Measurements from ENCODE around the gene CADM2. TPM values are rescaled to one million over a fixed set of nuclear protein-coding genes. Genes with fewer than 3 reads are reported as not detected.

Gene CADM2
- total RNA-seq, 1 donor from 2014 or later, result 4.3 TPM

GRCh38 chr3:85912980-85913379 lies 954.2 kb downstream of the CADM2 start:
- no peaks in the 10 kb centered on the region for H3K27me3 ChIP-seq (ENCODE audit: low read depth)
- H3K4me1 ChIP-seq, result no peaks in the 10 kb centered on the region
- peaks cover 8% of the 10 kb centered on the region for H3K9me3 ChIP-seq (replicated peaks)
- TF ChIP-seq CTCF (IDR thresholded peaks at IDR 0.05; ENCODE audit: borderline replicate concordance), result no peak
- no peak overlapping the region for H3K27ac ChIP-seq (replicated peaks)
- intact Hi-C loops (cut with micrococcal nuclease), result no loop called here
- no peaks in the 10 kb centered on the region for H3K36me3 ChIP-seq
- no peak for DNase-seq
- no peak overlapping the region for H3K4me3 ChIP-seq

GRCh38 chr3:85922374-85922773 lies 963.6 kb downstream of the CADM2 start:
- no peaks in the 10 kb centered on the region for H3K4me1 ChIP-seq
- no peak for TF ChIP-seq CTCF (IDR thresholded peaks at IDR 0.05; ENCODE audit: borderline replicate concordance)
- no peaks in the 10 kb centered on the region for H3K36me3 ChIP-seq
- H3K4me3 ChIP-seq, result no peak overlapping the region
- no peak for DNase-seq
- H3K27me3 ChIP-seq (ENCODE audit: low read depth), result no peaks in the 10 kb centered on the region
- no peak overlapping the region for H3K27ac ChIP-seq (replicated peaks)
- no peaks in the 10 kb centered on the region for H3K9me3 ChIP-seq (replicated peaks)
- intact Hi-C loops (cut with micrococcal nuclease), result no loop called here

GRCh38 chr3:85930718-85931117 lies 971.9 kb downstream of the CADM2 start:
- H3K36me3 ChIP-seq, result no peaks in the 10 kb centered on the region
- no peak for TF ChIP-seq CTCF (IDR thresholded peaks at IDR 0.05; ENCODE audit: borderline replicate concordance)
- no peaks in the 10 kb centered on the region for H3K27me3 ChIP-seq (ENCODE audit: low read depth)
- no peak for DNase-seq
- H3K27ac ChIP-seq (replicated peaks), result no peak overlapping the region
- H3K4me1 ChIP-seq, result no peaks in the 10 kb centered on the region
- H3K4me3 ChIP-seq, result no peak overlapping the region
- H3K9me3 ChIP-seq (replicated peaks), result no peaks in the 10 kb centered on the region
- intact Hi-C loops (cut with micrococcal nuclease), result no loop called here

GRCh38 chr3:85933326-85933725 lies 974.5 kb downstream of the CADM2 start:
- no peaks in the 10 kb centered on the region for H3K4me1 ChIP-seq
- intact Hi-C loops (cut with micrococcal nuclease), result no loop called here
- H3K27ac ChIP-seq (replicated peaks), result no peak overlapping the region
- H3K36me3 ChIP-seq, result no peaks in the 10 kb centered on the region
- no peak for TF ChIP-seq CTCF (IDR thresholded peaks at IDR 0.05; ENCODE audit: borderline replicate concordance)
- DNase-seq, result no peak
- no peak overlapping the region for H3K4me3 ChIP-seq
- H3K27me3 ChIP-seq (ENCODE audit: low read depth), result no peaks in the 10 kb centered on the region
- H3K9me3 ChIP-seq (replicated peaks), result no peaks in the 10 kb centered on the region

- Histone ChIP-seq H3K4me3 (no peak overlapping the region), H3K9me3 (replicated peaks) (no peaks in the 10 kb centered on the region), H3K4me1 (no peaks in the 10 kb centered on the region), H3K27ac (replicated peaks) (no peak overlapping the region), H3K27me3 (ENCODE audit: low read depth) (no peaks in the 10 kb centered on the region), H3K36me3 (no peaks in the 10 kb centered on the region)
- TF ChIP-seq CTCF (IDR thresholded peaks at IDR 0.05; ENCODE audit: borderline replicate concordance), result no peak
- DNase-seq, result no peak
- intact Hi-C loops (cut with micrococcal nuclease), result no loop called here
These were observed 976.4 kb downstream of the CADM2 start for GRCh38 chr3:85935171-85935570.

GRCh38 chr3:85939074-85939482 lies 980.3 kb downstream of the CADM2 start:
- Histone ChIP-seq H3K9me3 (replicated peaks) (peaks cover 7% of the 10 kb centered on the region), H3K27me3 (ENCODE audit: low read depth) (no peaks in the 10 kb centered on the region), H3K4me3 (no peak overlapping the region), H3K4me1 (no peaks in the 10 kb centered on the region), H3K27ac (replicated peaks) (no peak overlapping the region), H3K36me3 (no peaks in the 10 kb centered on the region)
- intact Hi-C loops (cut with micrococcal nuclease), result no loop called here
- DNase-seq, result no peak
- TF ChIP-seq CTCF (IDR thresholded peaks at IDR 0.05; ENCODE audit: borderline replicate concordance), result no peak
